ENCODE results near the gene ILDR2.
A peak's percentile ranks its signal among the peaks of the same experiment; 100 is the strongest.

ILDR2 gene

GRCh38 chr1:166969074-166969677 is 6.2 kb downstream of the ILDR2 start:
- DNase-seq, result no peak

GRCh38 chr1:166960858-166961474 is 14.4 kb downstream of the ILDR2 start:
- no peak for DNase-seq

GRCh38 chr1:166956872-166957271 is 18.5 kb downstream of the ILDR2 start:
- no peak for DNase-seq

GRCh38 chr1:166956057-166956850 is 19.1 kb downstream of the ILDR2 start:
- DNase-seq, result no peak

GRCh38 chr1:166953491-166953890 is 21.8 kb downstream of the ILDR2 start:
- DNase-seq, result no peak

GRCh38 chr1:166952002-166952746 is 23.2 kb downstream of the ILDR2 start:
- no peak for DNase-seq

GRCh38 chr1:166951050-166951449 is 24.3 kb downstream of the ILDR2 start:
- no peak for DNase-seq

GRCh38 chr1:166950156-166950555 is 25.2 kb downstream of the ILDR2 start:
- DNase-seq, result no peak

- DNase-seq, result no peak
Observed at GRCh38 chr1:166948856-166949350, 26.4 kb downstream of the ILDR2 start.

- peak; percentile 13 for DNase-seq
Observed at GRCh38 chr1:166947398-166948043, 27.8 kb downstream of the ILDR2 start.

- no peak for DNase-seq
Observed at GRCh38 chr1:166944186-166944967, 31.0 kb downstream of the ILDR2 start.

- no peak for DNase-seq
Observed at GRCh38 chr1:166939741-166940375, 35.5 kb downstream of the ILDR2 start.

- DNase-seq, result no peak
Observed at GRCh38 chr1:166937962-166938361, 37.4 kb downstream of the ILDR2 start.

GRCh38 chr1:166937329-166937728 is 38.0 kb downstream of the ILDR2 start:
- DNase-seq, result no peak

- no peak for DNase-seq
Observed at GRCh38 chr1:166933633-166934032, 41.7 kb downstream of the ILDR2 start.

- no peak for DNase-seq
Observed at GRCh38 chr1:166933140-166933539, 42.2 kb downstream of the ILDR2 start.

GRCh38 chr1:166929911-166930310 is 45.4 kb downstream of the ILDR2 start:
- DNase-seq, result no peak

- DNase-seq, result no peak
Observed at GRCh38 chr1:166927701-166928100, 47.6 kb downstream of the ILDR2 start.

GRCh38 chr1:166925810-166926478 is 49.4 kb downstream of the ILDR2 start:
- DNase-seq, result no peak

GRCh38 chr1:166924823-166925541 is 50.4 kb downstream of the ILDR2 start:
- no peak for DNase-seq

Data from NCI-H2107 (cell line).